Activated B cell treated with CpG ODN at 0.5 μM for 24 hours (primary cell): Measurements from ENCODE around the gene VAV2. TPM values are rescaled to one million over a fixed set of nuclear protein-coding genes. Genes with fewer than 3 reads are reported as not detected.

Experiments
- ATAC-seq: fragments of 200-7000 bp; cut with Tn5 transposase; one replicate; pipeline ENCODE4 v1.10.0; 2021; ENCODE audit warnings: low read depth, mild to moderate bottlenecking, moderate library complexity
- CTCF ChIA-PET: fragments of 350-600 bp; sonication (Branson Sonifier 250); formaldehyde crosslinking; loops from one replicate; lab custom pipeline; 2021; ENCODE audit warnings: antibody characterized with exemption; lab: Charles Lee
- POLR2A ChIA-PET: fragments of 350-600 bp; sonication (Branson Sonifier 250); formaldehyde crosslinking; loops from one replicate; lab custom pipeline; 2021; ENCODE audit warnings: antibody characterized with exemption; lab: Charles Lee
- DNase-seq: peaks from one replicate; pipeline ENCODE4 v3.0.0; 2022
- H3K27ac Mint-ChIP-seq: one replicate; pipeline ENCODE4 v1.8.0; 2020; ENCODE audit warnings: mixed read lengths
- H3K27me3 Mint-ChIP-seq: one replicate; pipeline ENCODE4 v1.8.0; 2021; ENCODE audit warnings: mixed read lengths
- H3K36me3 Mint-ChIP-seq: one replicate; pipeline ENCODE4 v1.8.0; 2021; ENCODE audit warnings: low read depth, mixed read lengths
- H3K4me1 Mint-ChIP-seq: one replicate; pipeline ENCODE4 v1.8.0; 2021; ENCODE audit warnings: mixed read lengths
- H3K4me3 Mint-ChIP-seq: one replicate; pipeline ENCODE4 v1.8.0; 2020; ENCODE audit warnings: mild to moderate bottlenecking, mixed read lengths
- H3K9me3 Mint-ChIP-seq: one replicate; pipeline ENCODE4 v1.8.0; 2020; ENCODE audit warnings: mixed read lengths
- CTCF ChIP-seq: fragments of 200-600 bp; IDR thresholded peaks from one replicate; pipeline ENCODE4 v1.8.0; 2022; ENCODE audit warnings: antibody characterized with exemption, mild to moderate bottlenecking
- intact Hi-C: fragments of 100-400 bp; cut with micrococcal nuclease; formaldehyde crosslinking; loops from one replicate; pipeline ENCODE4 v1.15.1; 2024
- total RNA-seq: library from RNA; stranded (reverse); gene quantifications from 2 replicates; pipeline ENCODE4 v1.2.3, GENCODE V29; 2022

VAV2 gene
- total RNA-seq, 1 donor from 2014 or later, result 99.6 TPM

GRCh38 chr9:133763272-133764183 lies 228.6 kb downstream of the VAV2 start:
- peaks cover 4% of the 10 kb centered on the region for H3K9me3 Mint-ChIP-seq
- ATAC-seq (no peak), DNase-seq (no peak)
- peaks cover 77% of the 10 kb centered on the region for H3K36me3 Mint-ChIP-seq
- CTCF ChIA-PET, result no interaction called here
- H3K27me3 Mint-ChIP-seq, result no peaks in the 10 kb centered on the region
- intact Hi-C loops, result no loop called here
- no peak overlapping the region for H3K4me3 Mint-ChIP-seq
- H3K4me1 Mint-ChIP-seq, result no peaks in the 10 kb centered on the region
- no peak for TF ChIP-seq CTCF
- POLR2A ChIA-PET, result no interaction called here
- no peak overlapping the region for H3K27ac Mint-ChIP-seq

GRCh38 chr9:133762488-133763271 lies 229.4 kb downstream of the VAV2 start:
- ChIA-PET POLR2A (no interaction called here), CTCF (no interaction called here)
- Mint-ChIP-seq H3K4me3 (no peak overlapping the region), H3K4me1 (no peaks in the 10 kb centered on the region), H3K27ac (no peak overlapping the region), H3K36me3 (peaks cover 69% of the 10 kb centered on the region), H3K27me3 (no peaks in the 10 kb centered on the region), H3K9me3 (peaks cover 4% of the 10 kb centered on the region)
- ATAC-seq (no peak), DNase-seq (no peak)
- no peak for TF ChIP-seq CTCF
- intact Hi-C loops, result no loop called here

- Mint-ChIP-seq H3K4me1 (no peaks in the 10 kb centered on the region), H3K27me3 (no peaks in the 10 kb centered on the region), H3K9me3 (peaks cover under 1% of the 10 kb centered on the region), H3K4me3 (no peak overlapping the region), H3K36me3 (peaks cover 60% of the 10 kb centered on the region), H3K27ac (no peak overlapping the region)
- DNase-seq (no peak), ATAC-seq (no peak)
- intact Hi-C loops, result no loop called here
- ChIA-PET CTCF (no interaction called here), POLR2A (no interaction called here)
- no peak for TF ChIP-seq CTCF
These were observed 230.4 kb downstream of the VAV2 start for GRCh38 chr9:133761641-133762248.

- ChIA-PET POLR2A (no interaction called here), CTCF (no interaction called here)
- no peaks in the 10 kb centered on the region for H3K4me1 Mint-ChIP-seq
- intact Hi-C loops, result no loop called here
- no peaks in the 10 kb centered on the region for H3K9me3 Mint-ChIP-seq
- peaks cover 52% of the 10 kb centered on the region for H3K36me3 Mint-ChIP-seq
- H3K4me3 Mint-ChIP-seq, result no peak overlapping the region
- H3K27me3 Mint-ChIP-seq, result no peaks in the 10 kb centered on the region
- H3K27ac Mint-ChIP-seq, result no peak overlapping the region
- DNase-seq (no peak), ATAC-seq (no peak)
- no peak for TF ChIP-seq CTCF
These were observed 231.3 kb downstream of the VAV2 start for GRCh38 chr9:133760713-133761290.
